Nephron progenitor cell (in vitro differentiated cells): ENCODE measurements around the gene DCUN1D1.
A peak's percentile ranks its signal among the peaks of the same experiment; 100 is the strongest.

ENCODE experiments used
- DNase-seq: peaks from one replicate; pipeline ENCODE4 v3.0.0; 2021
- H3K27ac Mint-ChIP-seq: 2 replicates; pipeline ENCODE4 v1.8.0; 2021; ENCODE audit warnings: mild to moderate bottlenecking, moderate library complexity, mixed read lengths
- H3K27me3 Mint-ChIP-seq: 2 replicates; pipeline ENCODE4 v1.8.0; 2021; ENCODE audit warnings: mild to moderate bottlenecking, low read depth, mixed read lengths; ENCODE audit not compliant: poor library complexity
- H3K36me3 Mint-ChIP-seq: 2 replicates; pipeline ENCODE4 v1.8.0; 2021; ENCODE audit warnings: low read depth, mixed read lengths
- H3K4me1 Mint-ChIP-seq: 2 replicates; pipeline ENCODE4 v1.8.0; 2021; ENCODE audit warnings: mixed read lengths
- H3K4me3 Mint-ChIP-seq: 2 replicates; pipeline ENCODE4 v1.8.0; 2021; ENCODE audit warnings: mild to moderate bottlenecking, moderate library complexity, mixed read lengths
- H3K9me3 Mint-ChIP-seq: 2 replicates; pipeline ENCODE4 v1.8.0; 2021; ENCODE audit warnings: mild to moderate bottlenecking, moderate library complexity, mixed read lengths
- TF ChIP-seq, protein P1 (sequence below): fragments of 200-600 bp; sonication (generic); IDR thresholded peaks from 2 replicates; pipeline ENCODE4 v1.5.0; 2021; ENCODE audit warnings: antibody characterized with exemption

Gene DCUN1D1

DNA sequence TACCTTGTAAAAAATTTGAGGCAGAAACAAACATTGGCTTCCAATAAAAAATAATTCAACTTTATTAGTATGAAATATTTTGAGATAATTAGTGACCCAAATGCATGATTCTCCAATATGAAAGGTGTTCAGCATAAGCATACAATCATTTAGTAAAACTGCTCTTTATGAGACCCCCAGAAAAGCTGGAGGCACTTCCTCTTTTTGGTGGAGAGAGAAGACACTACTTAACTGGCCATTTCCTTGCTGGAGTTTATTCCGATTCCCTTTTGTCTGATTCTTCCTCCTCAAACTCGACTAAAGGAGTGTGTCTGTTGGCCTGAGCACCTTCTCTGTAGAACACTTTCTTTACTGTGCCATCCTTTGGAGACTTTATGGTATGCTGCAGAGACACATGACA, 34.8 kb upstream of the DCUN1D1 start:
- no peak for DNase-seq
- Mint-ChIP-seq H3K4me3 (no peak overlapping the region), H3K4me1 (peaks cover 5% of the 10 kb centered on the region), H3K27me3 (no peaks in the 10 kb centered on the region), H3K36me3 (peaks cover 37% of the 10 kb centered on the region), H3K27ac (peak overlapping the region; percentile 76), H3K9me3 (no peaks in the 10 kb centered on the region)
- TF ChIP-seq, protein P1, sequence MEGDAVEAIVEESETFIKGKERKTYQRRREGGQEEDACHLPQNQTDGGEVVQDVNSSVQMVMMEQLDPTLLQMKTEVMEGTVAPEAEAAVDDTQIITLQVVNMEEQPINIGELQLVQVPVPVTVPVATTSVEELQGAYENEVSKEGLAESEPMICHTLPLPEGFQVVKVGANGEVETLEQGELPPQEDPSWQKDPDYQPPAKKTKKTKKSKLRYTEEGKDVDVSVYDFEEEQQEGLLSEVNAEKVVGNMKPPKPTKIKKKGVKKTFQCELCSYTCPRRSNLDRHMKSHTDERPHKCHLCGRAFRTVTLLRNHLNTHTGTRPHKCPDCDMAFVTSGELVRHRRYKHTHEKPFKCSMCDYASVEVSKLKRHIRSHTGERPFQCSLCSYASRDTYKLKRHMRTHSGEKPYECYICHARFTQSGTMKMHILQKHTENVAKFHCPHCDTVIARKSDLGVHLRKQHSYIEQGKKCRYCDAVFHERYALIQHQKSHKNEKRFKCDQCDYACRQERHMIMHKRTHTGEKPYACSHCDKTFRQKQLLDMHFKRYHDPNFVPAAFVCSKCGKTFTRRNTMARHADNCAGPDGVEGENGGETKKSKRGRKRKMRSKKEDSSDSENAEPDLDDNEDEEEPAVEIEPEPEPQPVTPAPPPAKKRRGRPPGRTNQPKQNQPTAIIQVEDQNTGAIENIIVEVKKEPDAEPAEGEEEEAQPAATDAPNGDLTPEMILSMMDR: no peak

DNA sequence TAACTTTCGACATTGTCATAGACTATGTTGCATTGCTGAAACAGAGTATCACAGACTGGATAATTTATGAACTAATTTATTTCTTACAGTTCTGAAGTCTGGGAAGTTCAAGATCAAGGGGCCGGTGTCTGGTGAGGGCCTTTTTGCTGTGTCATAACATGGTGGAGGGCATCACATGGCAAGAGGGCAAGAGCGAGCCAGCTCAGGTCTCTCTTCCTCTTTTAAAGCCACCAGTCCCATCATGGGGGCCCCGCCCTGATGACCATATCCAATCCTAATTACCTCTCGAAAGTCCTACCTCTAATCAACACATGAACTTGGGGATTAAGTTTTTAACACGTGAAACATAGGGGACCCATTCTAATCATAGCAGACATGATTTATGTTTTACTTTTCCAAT, 33.5 kb upstream of the DCUN1D1 start:
- Mint-ChIP-seq H3K9me3 (no peaks in the 10 kb centered on the region), H3K4me3 (no peak overlapping the region), H3K27ac (no peak overlapping the region), H3K36me3 (peaks cover 26% of the 10 kb centered on the region), H3K4me1 (peaks cover 10% of the 10 kb centered on the region), H3K27me3 (no peaks in the 10 kb centered on the region)
- no peak for DNase-seq
- TF ChIP-seq, protein P1: no peak

DNA sequence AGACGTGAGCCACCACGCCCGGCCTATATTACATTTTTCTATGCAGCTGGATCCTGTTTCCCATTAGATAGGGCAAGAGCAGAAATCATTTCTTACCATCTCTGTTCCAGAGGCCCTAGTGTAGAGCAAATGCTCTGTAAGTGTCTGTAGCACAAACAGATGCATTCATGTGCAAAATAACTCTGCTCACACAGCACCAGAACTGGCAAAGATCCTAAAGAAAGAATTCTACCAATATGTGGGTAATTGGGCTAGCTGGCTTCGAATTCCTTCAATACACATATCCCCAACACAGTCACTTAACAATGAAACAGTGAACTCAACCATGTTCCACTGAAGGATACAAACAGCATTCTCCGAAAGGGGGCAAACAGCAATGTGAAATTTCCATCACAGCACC, 32.7 kb upstream of the DCUN1D1 start:
- DNase-seq: no peak
- H3K4me1 Mint-ChIP-seq: peaks cover 10% of the 10 kb centered on the region
- H3K36me3 Mint-ChIP-seq: peaks cover 20% of the 10 kb centered on the region
- no peak overlapping the region for H3K4me3 Mint-ChIP-seq
- no peaks in the 10 kb centered on the region for H3K27me3 Mint-ChIP-seq
- no peaks in the 10 kb centered on the region for H3K9me3 Mint-ChIP-seq
- no peak overlapping the region for H3K27ac Mint-ChIP-seq
- TF ChIP-seq, protein P1: no peak

DNA sequence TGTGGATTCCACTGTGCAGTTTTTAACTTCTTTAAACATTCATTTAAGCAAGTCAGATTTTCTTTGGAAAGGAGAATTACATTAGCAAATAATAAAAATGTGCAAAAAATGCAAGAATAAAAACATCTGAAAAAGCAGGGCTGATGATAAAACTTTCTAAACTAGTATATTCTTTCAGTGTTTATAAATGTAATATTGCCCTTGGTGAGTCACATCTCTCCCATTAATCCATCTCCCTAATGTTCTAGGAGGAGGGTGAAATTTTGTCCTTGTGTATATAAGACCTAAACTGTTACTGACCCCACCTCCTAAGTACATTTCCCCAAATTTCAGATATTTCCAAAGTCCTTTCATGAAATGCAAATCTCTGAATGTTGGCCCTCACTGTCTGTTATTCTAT, 28.5 kb upstream of the DCUN1D1 start:
- no peak overlapping the region for H3K4me3 Mint-ChIP-seq
- H3K27ac Mint-ChIP-seq: peak overlapping the region; percentile 24
- TF ChIP-seq, protein P1: no peak
- H3K4me1 Mint-ChIP-seq: peaks cover 10% of the 10 kb centered on the region
- no peak for DNase-seq
- H3K36me3 Mint-ChIP-seq: no peaks in the 10 kb centered on the region
- H3K9me3 Mint-ChIP-seq: no peaks in the 10 kb centered on the region
- H3K27me3 Mint-ChIP-seq: peaks cover 7% of the 10 kb centered on the region

DNA sequence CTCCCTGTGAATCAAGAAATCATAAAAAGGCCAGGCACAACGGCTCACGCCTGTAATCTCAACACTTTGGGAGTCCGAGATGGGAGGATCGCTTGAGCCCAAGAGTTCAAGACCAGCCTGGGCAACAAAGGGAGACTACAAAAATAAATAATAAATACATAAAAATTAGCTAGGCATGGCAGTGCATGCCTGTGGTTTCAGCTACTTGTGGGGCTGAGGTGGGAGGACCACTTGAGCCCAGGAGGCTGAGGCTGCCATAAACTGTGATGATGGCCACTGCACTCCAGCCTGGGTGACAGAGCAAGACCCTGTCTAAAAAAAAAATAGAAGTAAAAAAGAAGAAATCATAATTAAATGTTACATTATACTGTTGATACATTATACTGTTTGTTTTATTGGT, 28.0 kb upstream of the DCUN1D1 start:
- peaks cover 7% of the 10 kb centered on the region for H3K27me3 Mint-ChIP-seq
- DNase-seq: no peak
- no peak overlapping the region for H3K4me3 Mint-ChIP-seq
- H3K9me3 Mint-ChIP-seq: no peaks in the 10 kb centered on the region
- TF ChIP-seq, protein P1: no peak
- peaks cover 10% of the 10 kb centered on the region for H3K4me1 Mint-ChIP-seq
- no peak overlapping the region for H3K27ac Mint-ChIP-seq
- no peaks in the 10 kb centered on the region for H3K36me3 Mint-ChIP-seq

DNA sequence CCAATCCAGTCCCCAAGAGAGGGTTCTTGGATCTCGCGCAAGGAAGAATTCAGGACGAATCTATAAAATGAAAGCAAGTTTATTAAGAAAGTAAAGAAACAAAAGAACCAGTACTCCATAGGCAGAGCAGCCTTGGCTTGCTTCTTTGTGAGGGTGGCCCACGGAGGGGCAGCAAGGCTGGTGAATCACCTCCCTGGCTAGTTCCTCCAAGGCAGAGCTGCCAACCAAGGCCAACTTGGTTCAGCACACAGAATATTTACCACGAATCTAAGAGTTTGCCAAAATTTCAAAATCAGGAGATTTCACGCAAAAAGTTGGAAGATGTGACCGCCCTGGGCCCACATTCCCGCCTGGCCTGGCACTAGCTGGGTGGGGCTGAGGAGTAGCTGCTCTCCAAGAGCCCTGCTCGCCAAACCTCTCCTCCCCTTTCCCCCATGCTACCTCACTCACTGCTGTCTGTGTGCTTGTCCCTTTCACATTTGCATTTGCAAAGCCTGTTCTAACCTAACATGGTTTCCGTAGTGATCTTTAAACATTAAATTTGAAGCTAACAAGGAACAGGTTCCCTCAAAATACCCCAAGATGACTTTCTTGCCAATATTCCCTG, 26.2 kb upstream of the DCUN1D1 start:
- H3K27me3 Mint-ChIP-seq: peaks cover 7% of the 10 kb centered on the region
- H3K36me3 Mint-ChIP-seq: no peaks in the 10 kb centered on the region
- TF ChIP-seq, protein P1: no peak
- no peak overlapping the region for H3K4me3 Mint-ChIP-seq
- peaks cover 10% of the 10 kb centered on the region for H3K4me1 Mint-ChIP-seq
- no peak for DNase-seq
- H3K9me3 Mint-ChIP-seq: no peaks in the 10 kb centered on the region
- no peak overlapping the region for H3K27ac Mint-ChIP-seq
